ENCODE data around the gene CLEC16A. TPM values are rescaled to one million over a fixed set of nuclear protein-coding genes. Genes with fewer than 3 reads are reported as not detected.

CLEC16A gene
- total and polyA plus RNA-seq, 2 experiments from 2014 or later = 9.9 to 24.1 TPM

DNA sequence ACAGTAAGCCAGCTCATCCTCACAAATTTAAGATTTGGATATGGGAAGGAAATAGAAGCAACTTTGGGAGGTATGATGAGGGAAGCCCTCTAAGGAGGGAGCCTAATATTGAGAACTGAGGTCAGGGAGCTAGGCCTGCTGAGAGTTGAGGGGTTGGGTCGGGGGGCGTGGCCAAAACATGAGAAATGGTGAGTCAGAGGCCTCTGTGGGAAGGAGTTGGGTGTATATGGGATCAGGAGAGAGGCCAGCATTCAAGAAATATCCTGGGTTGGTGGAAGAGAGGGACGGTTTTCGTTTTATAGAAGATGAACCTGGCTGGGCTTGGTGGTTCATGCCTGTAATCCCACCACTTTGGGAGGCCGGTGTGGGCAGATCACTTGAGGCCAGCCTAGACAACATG is 48.4 kb downstream of the CLEC16A start (continued):
- TF ChIP-seq CREB1 (CRISPR knock-in tag; IDR thresholded peaks at IDR 0.05; ENCODE audit: low read depth) = no peak
- TF ChIP-seq, protein P1, sequence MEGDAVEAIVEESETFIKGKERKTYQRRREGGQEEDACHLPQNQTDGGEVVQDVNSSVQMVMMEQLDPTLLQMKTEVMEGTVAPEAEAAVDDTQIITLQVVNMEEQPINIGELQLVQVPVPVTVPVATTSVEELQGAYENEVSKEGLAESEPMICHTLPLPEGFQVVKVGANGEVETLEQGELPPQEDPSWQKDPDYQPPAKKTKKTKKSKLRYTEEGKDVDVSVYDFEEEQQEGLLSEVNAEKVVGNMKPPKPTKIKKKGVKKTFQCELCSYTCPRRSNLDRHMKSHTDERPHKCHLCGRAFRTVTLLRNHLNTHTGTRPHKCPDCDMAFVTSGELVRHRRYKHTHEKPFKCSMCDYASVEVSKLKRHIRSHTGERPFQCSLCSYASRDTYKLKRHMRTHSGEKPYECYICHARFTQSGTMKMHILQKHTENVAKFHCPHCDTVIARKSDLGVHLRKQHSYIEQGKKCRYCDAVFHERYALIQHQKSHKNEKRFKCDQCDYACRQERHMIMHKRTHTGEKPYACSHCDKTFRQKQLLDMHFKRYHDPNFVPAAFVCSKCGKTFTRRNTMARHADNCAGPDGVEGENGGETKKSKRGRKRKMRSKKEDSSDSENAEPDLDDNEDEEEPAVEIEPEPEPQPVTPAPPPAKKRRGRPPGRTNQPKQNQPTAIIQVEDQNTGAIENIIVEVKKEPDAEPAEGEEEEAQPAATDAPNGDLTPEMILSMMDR (conservative IDR thresholded peaks at IDR 0.05; ENCODE audit: low read depth in 2 of 2) = no peak
- no peak for TF ChIP-seq ZNF114 (CRISPR knock-in tag; IDR thresholded peaks at IDR 0.05)
- TF ChIP-seq ZNF331 (CRISPR knock-in tag; IDR thresholded peaks at IDR 0.05; ENCODE audit: low read depth) = no peak

GRCh38 chr16:10993649-10994048 is 49.3 kb downstream of the CLEC16A start:
- ATAC-seq = no peak
- no peaks in the 10 kb centered on the region for H3K4me1 ChIP-seq (ENCODE audit: insufficient read depth)
- no peak for DNase-seq (ENCODE audit: low spot score)
- H3K9me2 ChIP-seq (ENCODE audit: insufficient read depth) = no peaks in the 10 kb centered on the region
- Mint-ChIP-seq H3K4me3 (no peak overlapping the region), H3K4me1 (peaks cover 6% of the 10 kb centered on the region; the same call in 2 of the 3 replicates), H3K9me3 (no peaks in the 10 kb centered on the region), H3K27me3 (ENCODE audit: insufficient read depth, low read depth, poor library complexity) (peaks cover 17% of the 10 kb centered on the region), H3K27ac (no peak overlapping the region), H3K36me3 (ENCODE audit: low read depth) (peaks cover 3% of the 10 kb centered on the region; the same call in 2 of the 3 replicates)
- TF ChIP-seq JUNB (IDR thresholded peaks at IDR 0.05; ENCODE audit: unreplicated experiment) (no peak), NANOG (IDR thresholded peaks at IDR 0.05; ENCODE audit: borderline replicate concordance) (no peak), REST (IDR thresholded peaks at IDR 0.05; ENCODE audit: unreplicated experiment) (no peak), ETS1 (IDR thresholded peaks at IDR 0.05) (no peak), EZH2phosphoT487 (IDR thresholded peaks at IDR 0.05; ENCODE audit: unreplicated experiment) (no peak), ZNF331 (CRISPR knock-in tag; IDR thresholded peaks at IDR 0.05; ENCODE audit: low read depth) (no peak)
- no peaks in the 10 kb centered on the region; the same call in 1 of the 2 replicates for H4K20me1 ChIP-seq (replicated peaks; ENCODE audit: insufficient read depth)
- no peaks in the 10 kb centered on the region for H3K79me2 ChIP-seq (replicated peaks; ENCODE audit: insufficient read depth)
- no peak overlapping the region for H3K4me2 ChIP-seq
- no peak overlapping the region for H3K4me3 ChIP-seq
- no peaks in the 10 kb centered on the region for H3F3A ChIP-seq (replicated peaks; ENCODE audit: low read depth)
- no peaks in the 10 kb centered on the region for H3K36me3 ChIP-seq (ENCODE audit: insufficient read depth)
- H3K27ac ChIP-seq (ENCODE audit: low read depth) = no peak overlapping the region
- H3K27me3 ChIP-seq (ENCODE audit: insufficient read depth) = no peaks in the 10 kb centered on the region
- H2AFZ ChIP-seq = no peak overlapping the region

Measured in GM23338 (cell line).